WTC11 (cell line): ENCODE measurements around the gene PDE6H. TPM values are rescaled to one million over a fixed set of nuclear protein-coding genes. Genes with fewer than 3 reads are reported as not detected.

Experiments
- ATAC-seq: fragments of 200-7000 bp; cut with Tn5 transposase; 2 replicates; pipeline ENCODE4 v1.10.0; 2021; ENCODE audit warnings: mild to moderate bottlenecking, moderate library complexity
- CTCF ChIA-PET: fragments of 300-600 bp; sonication (Branson Sonifier 250); formaldehyde crosslinking; loops from one replicate; lab custom pipeline; 2021; ENCODE audit warnings: antibody characterized with exemption; lab: Charles Lee
- POLR2A ChIA-PET: fragments of 350-600 bp; sonication (Branson Sonifier 250); formaldehyde crosslinking; loops from one replicate; lab custom pipeline; 2021; ENCODE audit warnings: antibody characterized with exemption; lab: Charles Lee
- DNase-seq: peaks from one replicate; pipeline ENCODE4 v3.0.0; 2021; ENCODE audit warnings: low spot score
- H3K27ac Mint-ChIP-seq: 2 replicates; pipeline ENCODE4 v1.8.0; 2021; ENCODE audit warnings: mixed read lengths
- H3K27me3 Mint-ChIP-seq: 2 replicates; pipeline ENCODE4 v1.8.0; 2021; ENCODE audit warnings: low read depth, mild to moderate bottlenecking, moderate library complexity, mixed read lengths
- H3K36me3 Mint-ChIP-seq: 2 replicates; pipeline ENCODE4 v1.8.0; 2021; ENCODE audit warnings: mixed read lengths
- H3K4me1 Mint-ChIP-seq: 2 replicates; pipeline ENCODE4 v1.8.0; 2022; ENCODE audit warnings: mixed read lengths
- H3K4me3 Mint-ChIP-seq: 2 replicates; pipeline ENCODE4 v1.8.0; 2021; ENCODE audit warnings: mild to moderate bottlenecking, moderate library complexity, mixed read lengths
- H3K9me3 Mint-ChIP-seq: 2 replicates; pipeline ENCODE4 v1.8.0; 2021; ENCODE audit warnings: mixed read lengths
- ESRRA ChIP-seq: sonication (generic); formaldehyde crosslinking; IDR thresholded peaks from 2 replicates; pipeline ENCODE4 v1.8.1; 2022; ENCODE audit warnings: mild to moderate bottlenecking, missing genetic modification reagents, borderline replicate concordance
- KAT7 ChIP-seq: sonication (generic); formaldehyde crosslinking; IDR thresholded peaks from 2 replicates; pipeline ENCODE4 v1.8.1; 2023; ENCODE audit warnings: missing genetic modification reagents, mild to moderate bottlenecking, borderline replicate concordance
- NR2C2 ChIP-seq: sonication (generic); formaldehyde crosslinking; IDR thresholded peaks from 2 replicates; pipeline ENCODE4 v1.8.0; 2022; ENCODE audit warnings: mild to moderate bottlenecking, missing genetic modification reagents
- RELA ChIP-seq: sonication (generic); formaldehyde crosslinking; IDR thresholded peaks from 2 replicates; pipeline ENCODE4 v1.8.1; 2022; ENCODE audit warnings: missing genetic modification reagents, mild to moderate bottlenecking, borderline replicate concordance
- ZNF219 ChIP-seq: sonication (generic); formaldehyde crosslinking; IDR thresholded peaks from 2 replicates; pipeline ENCODE4 v1.8.0; 2023; ENCODE audit warnings: missing genetic modification reagents, mild to moderate bottlenecking, borderline replicate concordance
- ZNF317 ChIP-seq: sonication (generic); formaldehyde crosslinking; IDR thresholded peaks from 2 replicates; pipeline ENCODE4 v1.8.1; 2023; ENCODE audit warnings: low read depth, mild to moderate bottlenecking, moderate library complexity, missing genetic modification reagents, borderline replicate concordance
- ZNF423 ChIP-seq: fragments of 250-450 bp; sonication (Bioruptor Pico); IDR thresholded peaks from 2 replicates; pipeline ENCODE4 v2.1.2; 2022; ENCODE audit warnings: mild to moderate bottlenecking, moderate library complexity
- total RNA-seq: library from RNA; stranded (reverse); gene quantifications from 3 replicates; pipeline ENCODE4 v1.2.3, GENCODE V29; 2021
- TF ChIP-seq, protein P1 (sequence below): sonication (generic); formaldehyde crosslinking; conservative IDR thresholded peaks from 2 replicates; pipeline ENCODE4 v1.8.1; 2023; ENCODE audit warnings: mild to moderate bottlenecking, low read depth, missing genetic modification reagents, moderate library complexity
- TF ChIP-seq, protein P2 (sequence below): sonication (generic); formaldehyde crosslinking; conservative IDR thresholded peaks from 2 replicates; pipeline ENCODE4 v1.8.1; 2022; ENCODE audit warnings: mild to moderate bottlenecking, missing genetic modification reagents
- TF ChIP-seq, protein P3 (sequence below): sonication (generic); formaldehyde crosslinking; IDR thresholded peaks from 2 replicates; pipeline ENCODE4 v1.8.0; 2022; ENCODE audit warnings: mild to moderate bottlenecking, missing genetic modification reagents
- TF ChIP-seq, protein P4 (sequence below): sonication (generic); formaldehyde crosslinking; IDR thresholded peaks from 2 replicates; pipeline ENCODE4 v1.8.1; 2023; ENCODE audit warnings: mild to moderate bottlenecking, missing genetic modification reagents, moderate library complexity
- TF ChIP-seq, protein P5 (sequence below): sonication (generic); formaldehyde crosslinking; IDR thresholded peaks from 2 replicates; pipeline ENCODE4 v1.8.0; 2023; ENCODE audit warnings: missing genetic modification reagents
- TF ChIP-seq, protein P6 (sequence below): fragments of 200-600 bp; IDR thresholded peaks from 2 replicates; pipeline ENCODE4 v1.8.0; 2022; ENCODE audit warnings: antibody characterized with exemption
- TF ChIP-seq, protein P7 (sequence below): fragments of 250-450 bp; sonication (Bioruptor Pico); IDR thresholded peaks from 2 replicates; pipeline ENCODE4 v1.9.0; 2021; ENCODE audit warnings: mild to moderate bottlenecking

The PDE6H gene
- total RNA-seq, 1 experiment from 2014 or later: not detected

DNA sequence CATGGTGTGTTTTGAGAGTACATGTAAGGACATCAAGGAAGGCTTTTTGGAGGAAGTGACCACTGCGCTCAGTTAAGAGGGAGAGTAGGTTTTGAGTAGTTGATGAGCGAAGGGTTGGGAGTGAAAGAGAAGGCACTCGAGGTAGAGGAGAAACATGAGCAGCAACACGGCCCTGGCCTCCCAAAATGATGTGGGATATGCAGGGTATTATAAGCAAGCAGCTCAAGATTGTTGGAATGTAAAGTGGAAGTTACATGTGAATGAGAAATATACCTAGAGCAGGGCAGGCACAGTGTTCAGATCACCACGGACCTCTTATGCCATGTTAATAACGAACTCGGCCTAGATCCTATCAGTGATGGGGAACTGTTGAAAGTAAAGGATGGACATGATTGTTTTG lies 9.3 kb upstream of the PDE6H start:
- POLR2A ChIA-PET: no interaction called here
- no peak overlapping the region for H3K4me3 Mint-ChIP-seq
- DNase-seq: no peak
- no peak overlapping the region for H3K27ac Mint-ChIP-seq
- H3K36me3 Mint-ChIP-seq: no peaks in the 10 kb centered on the region
- ATAC-seq: no peak
- no peaks in the 10 kb centered on the region for H3K27me3 Mint-ChIP-seq
- no peaks in the 10 kb centered on the region for H3K9me3 Mint-ChIP-seq
- H3K4me1 Mint-ChIP-seq: peaks cover 21% of the 10 kb centered on the region
- TF ChIP-seq, protein P1, sequence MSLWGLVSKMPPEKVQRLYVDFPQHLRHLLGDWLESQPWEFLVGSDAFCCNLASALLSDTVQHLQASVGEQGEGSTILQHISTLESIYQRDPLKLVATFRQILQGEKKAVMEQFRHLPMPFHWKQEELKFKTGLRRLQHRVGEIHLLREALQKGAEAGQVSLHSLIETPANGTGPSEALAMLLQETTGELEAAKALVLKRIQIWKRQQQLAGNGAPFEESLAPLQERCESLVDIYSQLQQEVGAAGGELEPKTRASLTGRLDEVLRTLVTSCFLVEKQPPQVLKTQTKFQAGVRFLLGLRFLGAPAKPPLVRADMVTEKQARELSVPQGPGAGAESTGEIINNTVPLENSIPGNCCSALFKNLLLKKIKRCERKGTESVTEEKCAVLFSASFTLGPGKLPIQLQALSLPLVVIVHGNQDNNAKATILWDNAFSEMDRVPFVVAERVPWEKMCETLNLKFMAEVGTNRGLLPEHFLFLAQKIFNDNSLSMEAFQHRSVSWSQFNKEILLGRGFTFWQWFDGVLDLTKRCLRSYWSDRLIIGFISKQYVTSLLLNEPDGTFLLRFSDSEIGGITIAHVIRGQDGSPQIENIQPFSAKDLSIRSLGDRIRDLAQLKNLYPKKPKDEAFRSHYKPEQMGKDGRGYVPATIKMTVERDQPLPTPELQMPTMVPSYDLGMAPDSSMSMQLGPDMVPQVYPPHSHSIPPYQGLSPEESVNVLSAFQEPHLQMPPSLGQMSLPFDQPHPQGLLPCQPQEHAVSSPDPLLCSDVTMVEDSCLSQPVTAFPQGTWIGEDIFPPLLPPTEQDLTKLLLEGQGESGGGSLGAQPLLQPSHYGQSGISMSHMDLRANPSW (CRISPR knock-in tag): no peak
- TF ChIP-seq, protein P2, sequence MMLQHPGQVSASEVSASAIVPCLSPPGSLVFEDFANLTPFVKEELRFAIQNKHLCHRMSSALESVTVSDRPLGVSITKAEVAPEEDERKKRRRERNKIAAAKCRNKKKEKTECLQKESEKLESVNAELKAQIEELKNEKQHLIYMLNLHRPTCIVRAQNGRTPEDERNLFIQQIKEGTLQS (CRISPR knock-in tag): no peak
- TF ChIP-seq KAT7 (CRISPR knock-in tag) (no peak), ZNF423 (CRISPR knock-in tag) (no peak), ZNF317 (no peak), NR2C2 (CRISPR knock-in tag) (no peak), RELA (CRISPR knock-in tag) (no peak)
- CTCF ChIA-PET: no interaction called here

DNA sequence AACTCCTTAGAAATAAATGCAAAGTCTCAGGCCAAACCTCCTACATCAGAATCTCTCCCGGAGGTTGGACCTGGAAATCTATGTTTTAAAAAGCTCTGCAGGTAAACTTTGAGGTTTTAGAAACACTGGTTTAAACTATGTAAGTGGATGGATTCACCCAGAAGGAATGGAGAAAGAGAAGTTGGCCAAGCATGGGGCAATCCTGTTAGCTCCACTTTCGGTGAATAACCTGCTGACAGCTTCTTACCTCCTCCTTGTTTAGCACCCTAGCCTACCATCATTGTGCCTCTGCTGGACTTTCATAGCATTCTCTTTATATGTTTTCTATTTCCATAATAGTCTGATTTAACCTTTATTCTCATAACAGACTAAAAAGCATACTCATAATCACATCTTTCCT lies 8.4 kb upstream of the PDE6H start:
- H3K4me3 Mint-ChIP-seq: no peak overlapping the region
- TF ChIP-seq, protein P3, sequence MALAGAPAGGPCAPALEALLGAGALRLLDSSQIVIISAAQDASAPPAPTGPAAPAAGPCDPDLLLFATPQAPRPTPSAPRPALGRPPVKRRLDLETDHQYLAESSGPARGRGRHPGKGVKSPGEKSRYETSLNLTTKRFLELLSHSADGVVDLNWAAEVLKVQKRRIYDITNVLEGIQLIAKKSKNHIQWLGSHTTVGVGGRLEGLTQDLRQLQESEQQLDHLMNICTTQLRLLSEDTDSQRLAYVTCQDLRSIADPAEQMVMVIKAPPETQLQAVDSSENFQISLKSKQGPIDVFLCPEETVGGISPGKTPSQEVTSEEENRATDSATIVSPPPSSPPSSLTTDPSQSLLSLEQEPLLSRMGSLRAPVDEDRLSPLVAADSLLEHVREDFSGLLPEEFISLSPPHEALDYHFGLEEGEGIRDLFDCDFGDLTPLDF: no peak
- TF ChIP-seq, protein P4, sequence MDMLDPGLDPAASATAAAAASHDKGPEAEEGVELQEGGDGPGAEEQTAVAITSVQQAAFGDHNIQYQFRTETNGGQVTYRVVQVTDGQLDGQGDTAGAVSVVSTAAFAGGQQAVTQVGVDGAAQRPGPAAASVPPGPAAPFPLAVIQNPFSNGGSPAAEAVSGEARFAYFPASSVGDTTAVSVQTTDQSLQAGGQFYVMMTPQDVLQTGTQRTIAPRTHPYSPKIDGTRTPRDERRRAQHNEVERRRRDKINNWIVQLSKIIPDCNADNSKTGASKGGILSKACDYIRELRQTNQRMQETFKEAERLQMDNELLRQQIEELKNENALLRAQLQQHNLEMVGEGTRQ: no peak
- TF ChIP-seq ESRRA (CRISPR knock-in tag): no peak
- TF ChIP-seq, protein P5, sequence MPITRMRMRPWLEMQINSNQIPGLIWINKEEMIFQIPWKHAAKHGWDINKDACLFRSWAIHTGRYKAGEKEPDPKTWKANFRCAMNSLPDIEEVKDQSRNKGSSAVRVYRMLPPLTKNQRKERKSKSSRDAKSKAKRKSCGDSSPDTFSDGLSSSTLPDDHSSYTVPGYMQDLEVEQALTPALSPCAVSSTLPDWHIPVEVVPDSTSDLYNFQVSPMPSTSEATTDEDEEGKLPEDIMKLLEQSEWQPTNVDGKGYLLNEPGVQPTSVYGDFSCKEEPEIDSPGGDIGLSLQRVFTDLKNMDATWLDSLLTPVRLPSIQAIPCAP: no peak
- TF ChIP-seq, protein P6, sequence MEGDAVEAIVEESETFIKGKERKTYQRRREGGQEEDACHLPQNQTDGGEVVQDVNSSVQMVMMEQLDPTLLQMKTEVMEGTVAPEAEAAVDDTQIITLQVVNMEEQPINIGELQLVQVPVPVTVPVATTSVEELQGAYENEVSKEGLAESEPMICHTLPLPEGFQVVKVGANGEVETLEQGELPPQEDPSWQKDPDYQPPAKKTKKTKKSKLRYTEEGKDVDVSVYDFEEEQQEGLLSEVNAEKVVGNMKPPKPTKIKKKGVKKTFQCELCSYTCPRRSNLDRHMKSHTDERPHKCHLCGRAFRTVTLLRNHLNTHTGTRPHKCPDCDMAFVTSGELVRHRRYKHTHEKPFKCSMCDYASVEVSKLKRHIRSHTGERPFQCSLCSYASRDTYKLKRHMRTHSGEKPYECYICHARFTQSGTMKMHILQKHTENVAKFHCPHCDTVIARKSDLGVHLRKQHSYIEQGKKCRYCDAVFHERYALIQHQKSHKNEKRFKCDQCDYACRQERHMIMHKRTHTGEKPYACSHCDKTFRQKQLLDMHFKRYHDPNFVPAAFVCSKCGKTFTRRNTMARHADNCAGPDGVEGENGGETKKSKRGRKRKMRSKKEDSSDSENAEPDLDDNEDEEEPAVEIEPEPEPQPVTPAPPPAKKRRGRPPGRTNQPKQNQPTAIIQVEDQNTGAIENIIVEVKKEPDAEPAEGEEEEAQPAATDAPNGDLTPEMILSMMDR: no peak
- no peak for TF ChIP-seq ZNF219
- TF ChIP-seq ZNF423 (CRISPR knock-in tag): no peak
- TF ChIP-seq, protein P7, sequence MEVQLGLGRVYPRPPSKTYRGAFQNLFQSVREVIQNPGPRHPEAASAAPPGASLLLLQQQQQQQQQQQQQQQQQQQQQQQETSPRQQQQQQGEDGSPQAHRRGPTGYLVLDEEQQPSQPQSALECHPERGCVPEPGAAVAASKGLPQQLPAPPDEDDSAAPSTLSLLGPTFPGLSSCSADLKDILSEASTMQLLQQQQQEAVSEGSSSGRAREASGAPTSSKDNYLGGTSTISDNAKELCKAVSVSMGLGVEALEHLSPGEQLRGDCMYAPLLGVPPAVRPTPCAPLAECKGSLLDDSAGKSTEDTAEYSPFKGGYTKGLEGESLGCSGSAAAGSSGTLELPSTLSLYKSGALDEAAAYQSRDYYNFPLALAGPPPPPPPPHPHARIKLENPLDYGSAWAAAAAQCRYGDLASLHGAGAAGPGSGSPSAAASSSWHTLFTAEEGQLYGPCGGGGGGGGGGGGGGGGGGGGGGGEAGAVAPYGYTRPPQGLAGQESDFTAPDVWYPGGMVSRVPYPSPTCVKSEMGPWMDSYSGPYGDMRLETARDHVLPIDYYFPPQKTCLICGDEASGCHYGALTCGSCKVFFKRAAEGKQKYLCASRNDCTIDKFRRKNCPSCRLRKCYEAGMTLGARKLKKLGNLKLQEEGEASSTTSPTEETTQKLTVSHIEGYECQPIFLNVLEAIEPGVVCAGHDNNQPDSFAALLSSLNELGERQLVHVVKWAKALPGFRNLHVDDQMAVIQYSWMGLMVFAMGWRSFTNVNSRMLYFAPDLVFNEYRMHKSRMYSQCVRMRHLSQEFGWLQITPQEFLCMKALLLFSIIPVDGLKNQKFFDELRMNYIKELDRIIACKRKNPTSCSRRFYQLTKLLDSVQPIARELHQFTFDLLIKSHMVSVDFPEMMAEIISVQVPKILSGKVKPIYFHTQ: no peak
- TF ChIP-seq, all 79 proteins: peak for 0
- Mint-ChIP-seq H3K27me3 (no peaks in the 10 kb centered on the region), H3K9me3 (no peaks in the 10 kb centered on the region), H3K27ac (no peak overlapping the region), H3K4me1 (peaks cover 13% of the 10 kb centered on the region), H3K36me3 (no peaks in the 10 kb centered on the region)
- no peak for ATAC-seq
- POLR2A ChIA-PET: no interaction called here
- DNase-seq: no peak
- CTCF ChIA-PET: no interaction called here
